Activated gamma-delta T cell treated with anti-CD3 and anti-CD28 coated beads, Interleukin-2, amount 50 U/mL, for 16 hours (primary cell): ENCODE measurements around the gene DEDD2.
A peak's percentile ranks its signal among the peaks of the same experiment; 100 is the strongest.

Experiments used
- DNase-seq: peaks from one replicate; pipeline ENCODE4 v3.0.0-alpha.2; 2020; ENCODE audit warnings: low read depth

DEDD2 gene

DNA sequence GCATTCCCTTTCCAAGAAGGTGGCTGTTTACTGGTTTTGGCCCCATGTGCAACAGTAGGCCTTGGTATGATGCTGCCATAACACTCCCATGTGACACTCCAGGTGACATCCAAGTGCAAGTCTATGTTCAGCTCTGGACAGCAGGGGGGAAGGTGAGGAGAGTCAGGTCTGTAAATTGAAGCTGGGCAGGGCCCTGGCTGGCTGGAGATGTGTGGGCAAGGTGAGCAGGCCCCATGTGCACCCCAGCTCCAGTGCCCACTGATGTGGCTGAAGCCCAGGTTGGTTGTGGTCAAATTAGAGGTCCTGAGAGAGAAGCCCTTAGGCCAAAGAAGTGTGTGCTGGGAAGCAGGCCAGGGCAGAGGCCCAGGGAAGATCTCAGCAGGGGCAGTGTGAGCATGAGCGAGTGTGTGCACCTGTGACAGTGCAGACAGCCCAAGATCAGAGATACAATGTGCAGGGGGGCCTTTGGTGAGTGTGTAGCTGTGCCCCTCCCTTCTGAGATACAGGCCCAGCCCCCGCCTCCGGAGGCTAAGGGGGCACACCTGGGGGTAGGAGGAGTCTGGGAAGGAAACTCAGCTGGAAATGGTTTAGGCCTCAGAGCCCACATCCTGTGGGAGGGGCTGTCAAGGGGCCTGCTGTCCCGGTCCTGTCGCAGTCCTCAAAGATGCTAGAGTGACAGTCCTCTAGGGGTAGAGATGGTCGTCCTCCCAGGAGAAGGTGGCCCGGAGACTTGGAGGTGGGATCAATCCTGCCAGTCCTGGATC is 18.6 kb downstream of the DEDD2 start:
- peak; percentile 65 for DNase-seq

DNA sequence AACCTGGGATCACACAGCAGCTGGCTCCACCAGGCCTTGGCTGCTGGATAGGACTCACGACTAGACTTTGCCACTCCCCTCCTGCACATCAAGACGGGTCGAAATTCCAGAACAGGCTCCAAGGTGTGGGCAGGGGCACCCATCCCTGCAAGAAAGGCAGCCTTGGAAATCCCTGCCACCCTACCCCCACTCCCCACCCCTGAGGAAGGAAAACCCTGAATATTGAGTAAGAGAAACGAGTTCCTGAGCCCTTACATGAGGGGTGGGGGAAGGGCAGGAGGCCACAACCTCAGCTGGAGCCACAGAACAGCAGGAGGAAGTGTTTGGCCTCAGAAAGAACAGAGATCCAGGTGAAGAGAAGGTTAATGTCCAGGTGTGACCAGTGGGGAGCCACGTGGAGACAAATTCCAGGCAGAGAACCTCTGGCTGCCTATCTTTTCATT is 20.1 kb downstream of the DEDD2 start:
- DNase-seq, result no peak

DNA sequence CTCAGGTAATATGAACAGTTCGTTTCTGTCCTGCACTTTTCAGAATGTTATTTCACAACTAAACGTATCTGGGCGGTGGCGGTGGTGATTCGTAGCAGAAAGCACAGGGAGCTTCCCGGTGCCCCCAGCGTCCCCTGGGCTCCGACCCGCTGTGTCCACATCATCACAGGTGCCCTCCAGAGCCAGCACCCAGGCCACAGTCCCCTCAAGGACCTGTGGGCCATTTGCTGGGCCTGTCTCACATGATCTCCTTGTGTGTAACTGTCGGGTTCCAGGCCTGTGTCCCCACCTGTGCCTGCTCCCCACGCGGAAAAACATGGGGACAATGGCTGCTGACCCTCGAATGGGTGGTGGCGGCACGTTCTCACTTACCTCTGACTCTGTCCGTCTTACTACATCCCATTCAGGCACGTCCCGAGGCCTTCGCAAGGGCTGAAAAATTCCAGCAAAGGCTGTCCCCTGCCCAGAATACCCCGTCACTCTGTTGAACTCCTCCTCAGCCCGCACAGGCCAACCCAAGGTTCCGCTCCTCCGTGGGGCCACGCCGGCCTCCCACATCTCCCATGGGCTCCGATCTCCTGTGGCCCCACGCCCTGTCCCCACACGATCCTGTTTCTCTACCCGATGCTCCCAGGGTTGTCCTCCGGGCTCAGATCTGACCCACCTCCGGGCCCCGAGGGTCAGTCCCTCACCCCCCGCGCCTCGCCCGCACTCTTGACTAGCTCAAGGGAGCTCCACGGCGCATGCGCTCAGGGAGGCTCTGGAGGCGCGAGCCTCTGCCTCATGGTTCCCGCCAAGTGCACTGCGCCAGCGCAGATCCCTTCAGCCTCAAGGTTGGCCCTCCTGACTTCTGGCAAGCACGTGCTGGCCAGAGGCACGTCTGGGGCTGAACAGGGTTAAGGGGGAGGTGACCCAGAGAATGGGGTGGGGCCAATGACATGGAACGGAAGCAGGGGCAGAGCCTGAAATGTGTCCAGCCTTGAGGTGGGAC is 21.2 kb downstream of the DEDD2 start:
- DNase-seq, result no peak

DNA sequence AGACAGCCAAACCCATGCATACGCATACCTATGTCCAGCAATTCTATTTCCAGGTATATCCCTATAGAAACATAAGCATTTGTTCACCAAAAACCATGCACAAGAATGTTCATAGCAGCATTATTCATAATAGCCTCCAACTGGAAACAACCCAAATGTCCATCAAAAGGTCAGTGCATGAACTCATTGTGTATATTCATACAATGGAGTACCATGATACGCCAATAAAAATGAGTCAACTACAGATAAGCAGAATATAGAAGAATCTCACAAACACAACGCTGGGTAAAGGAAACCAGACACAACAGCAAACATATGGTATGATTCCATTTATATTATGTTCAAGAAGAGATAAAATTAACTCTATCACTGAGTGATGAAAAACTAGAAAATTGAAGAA is 23.8 kb downstream of the DEDD2 start:
- no peak for DNase-seq

DNA sequence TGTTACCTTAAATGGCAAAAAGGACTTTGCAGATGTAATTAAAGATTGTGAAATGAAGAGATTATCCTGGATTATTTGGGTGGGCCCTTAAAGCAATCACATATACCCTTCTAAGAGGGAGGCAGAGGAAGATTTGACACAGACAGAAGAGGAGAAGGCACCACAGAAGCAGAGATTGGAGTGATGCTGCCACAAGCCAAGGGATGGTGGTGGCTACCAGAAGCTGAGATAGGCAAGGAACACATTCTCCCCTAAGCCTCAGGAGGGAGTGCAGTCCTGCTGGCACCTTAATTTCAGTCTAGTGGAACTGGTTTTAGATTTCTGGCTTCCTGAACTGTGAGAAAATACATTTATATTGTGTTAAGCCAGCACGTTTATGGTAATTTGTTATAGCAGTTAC is 24.2 kb downstream of the DEDD2 start:
- DNase-seq, result no peak

DNA sequence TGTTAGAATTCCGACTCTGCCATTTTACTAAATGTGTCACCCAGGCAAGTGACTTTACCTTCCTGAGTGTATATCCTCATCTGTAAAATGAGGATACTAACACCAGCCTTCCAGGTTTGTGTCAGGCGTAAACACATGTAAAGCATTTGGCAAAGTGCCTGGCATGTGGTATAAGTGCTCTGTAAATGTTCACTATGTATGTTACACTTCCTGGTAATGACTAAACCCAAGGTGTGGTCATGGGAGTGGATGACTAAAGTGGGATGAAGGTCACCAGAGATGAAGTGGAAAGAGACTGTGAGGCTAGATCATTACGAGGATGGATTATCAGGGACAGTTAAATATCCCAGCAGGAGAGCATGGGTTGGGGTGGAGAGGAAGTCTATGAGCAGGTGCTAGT is 25.6 kb downstream of the DEDD2 start:
- DNase-seq, result no peak

DNA sequence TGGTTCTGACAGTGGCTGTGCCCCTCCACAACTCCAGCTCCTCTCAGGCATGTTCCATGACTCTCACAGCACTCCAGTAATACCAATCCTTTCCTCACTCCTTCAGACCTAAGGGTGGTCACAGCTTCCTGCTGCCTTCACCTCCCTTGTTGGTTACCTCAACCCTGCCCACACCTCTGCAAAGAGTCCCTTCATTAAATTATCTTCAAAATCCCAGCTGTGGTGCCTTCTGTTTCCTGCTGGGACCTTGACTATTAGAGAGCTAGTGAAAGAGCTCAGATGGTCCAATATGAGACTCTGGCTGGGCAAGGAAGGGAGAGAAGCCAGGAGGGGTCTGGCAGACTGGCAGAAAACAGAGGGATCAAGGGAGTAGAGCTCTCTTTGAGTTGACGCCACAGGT is 26.1 kb downstream of the DEDD2 start:
- DNase-seq, result no peak

DNA sequence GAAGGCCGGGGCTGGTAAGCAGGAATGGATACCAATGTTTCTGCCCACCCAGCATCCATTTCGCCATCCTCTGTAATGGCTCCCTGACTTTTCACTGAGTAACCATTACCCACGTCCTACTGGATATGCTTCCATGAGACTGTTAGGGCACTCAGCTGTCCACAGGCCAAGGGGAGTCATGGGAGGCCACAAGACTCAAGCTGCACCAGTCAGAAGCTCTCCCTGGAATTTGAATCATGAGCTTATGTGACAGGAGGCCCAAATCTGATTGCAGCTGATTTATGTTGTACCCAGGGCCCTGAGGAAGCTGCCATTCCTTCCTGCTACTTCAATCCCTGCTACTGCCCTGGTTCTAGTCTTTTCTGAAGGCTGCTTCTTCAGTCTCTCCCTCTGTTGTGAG is 28.3 kb downstream of the DEDD2 start:
- DNase-seq, result no peak

DNA sequence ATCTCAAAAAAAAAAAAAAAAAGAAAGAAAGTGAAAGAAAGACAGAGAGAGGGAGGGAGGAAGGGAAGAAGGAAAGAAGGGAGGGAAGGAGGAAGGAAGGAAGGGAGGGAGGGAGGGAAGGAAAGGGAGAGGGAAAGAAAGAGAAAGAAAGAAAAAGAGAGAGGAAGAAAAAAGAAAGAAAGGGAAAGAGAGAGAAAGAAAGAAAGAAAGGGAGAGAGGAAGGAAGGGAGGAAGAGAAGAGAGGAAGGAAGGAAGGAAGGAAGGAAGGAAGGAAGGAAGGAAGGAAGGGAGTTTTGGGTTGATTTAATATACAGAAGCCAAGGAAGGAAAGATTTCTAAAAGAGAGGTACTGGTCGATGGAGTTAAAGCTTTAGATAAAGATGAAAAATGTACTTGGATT is 28.8 kb downstream of the DEDD2 start:
- DNase-seq, result no peak

DNA sequence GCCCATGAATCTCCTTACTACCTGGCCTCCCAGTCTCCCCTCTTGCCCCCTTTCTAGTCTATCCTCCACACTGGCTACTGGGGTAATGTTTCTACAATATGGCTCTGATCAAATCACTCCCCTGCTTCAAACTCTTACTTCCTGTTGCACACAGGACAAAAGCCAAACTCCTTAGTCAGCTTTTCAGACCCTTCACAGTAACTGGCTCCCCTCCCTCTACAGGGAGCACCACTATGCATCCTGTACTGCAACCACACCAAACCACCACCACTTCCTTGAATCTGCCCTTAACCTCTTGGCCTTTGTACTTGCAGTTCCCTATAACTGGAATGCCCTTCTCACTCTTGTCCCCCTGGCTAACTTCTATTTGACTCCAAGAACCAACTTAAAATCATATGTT is 32.2 kb downstream of the DEDD2 start:
- DNase-seq, result no peak

DNA sequence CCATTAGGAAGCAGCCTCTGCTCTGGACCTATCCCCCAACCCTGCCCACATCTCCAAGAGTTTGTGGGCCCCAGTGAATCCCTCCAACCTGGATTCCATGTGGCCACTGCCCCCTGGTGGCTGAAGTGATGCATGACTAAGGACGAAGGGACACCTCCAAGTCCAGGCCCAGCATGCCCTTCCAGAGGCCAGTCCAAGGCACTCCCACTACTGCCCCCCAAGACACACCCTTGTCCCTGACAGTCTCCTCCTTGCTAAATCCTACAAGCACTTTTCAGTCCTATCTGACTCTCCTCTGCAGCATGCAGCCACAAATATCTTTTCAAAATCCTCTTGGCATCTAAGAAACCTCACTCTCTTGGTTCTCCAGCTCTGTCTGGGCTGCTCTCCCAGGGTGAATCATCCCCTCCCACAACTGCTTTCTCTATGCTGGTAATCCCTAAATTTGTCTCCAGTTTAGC is 33.0 kb downstream of the DEDD2 start:
- DNase-seq, result peak; percentile 54

DNA sequence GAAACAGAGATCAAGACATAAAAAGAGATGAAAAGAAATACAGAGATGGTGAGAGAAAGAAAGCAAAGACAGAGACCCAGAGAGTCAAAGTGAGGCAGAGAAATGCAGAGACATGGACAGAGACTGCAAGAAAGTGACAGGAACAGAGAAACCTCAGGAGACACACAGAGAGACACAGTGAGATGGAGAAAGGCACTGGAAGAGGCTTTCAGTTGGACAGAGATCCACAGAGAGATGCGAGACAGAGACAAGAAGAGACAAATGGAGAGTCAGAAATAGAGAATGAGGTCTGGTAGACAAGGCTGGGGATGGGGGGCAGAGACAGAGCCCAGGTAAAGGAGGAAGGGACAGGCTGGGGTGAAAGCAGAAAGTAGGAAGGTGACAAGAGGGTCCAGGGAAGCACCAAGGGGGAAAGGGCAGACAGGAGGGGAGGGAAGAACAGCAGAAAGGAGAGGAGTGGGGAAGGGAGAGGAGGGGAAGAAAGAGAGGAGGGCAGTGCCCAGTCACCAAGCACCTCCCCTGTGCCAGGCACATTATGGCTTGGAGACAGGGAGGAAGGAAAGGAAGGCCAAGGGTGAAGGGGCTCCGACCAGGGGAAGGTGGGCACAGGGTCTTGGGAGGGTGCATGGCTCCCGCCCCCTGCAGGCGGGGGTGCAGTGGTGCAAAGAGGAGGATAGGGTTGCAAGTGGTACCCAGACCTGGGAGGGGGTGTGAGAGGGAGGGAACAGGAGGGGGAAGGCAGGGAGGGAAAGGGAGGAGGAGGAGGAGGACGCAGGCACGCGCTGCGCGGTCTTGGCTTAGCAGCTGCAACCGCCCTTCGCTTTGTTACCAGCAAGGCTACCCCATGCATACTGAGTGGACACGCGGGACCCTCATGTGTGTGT is 38.4 kb downstream of the DEDD2 start:
- DNase-seq, result no peak

DNA sequence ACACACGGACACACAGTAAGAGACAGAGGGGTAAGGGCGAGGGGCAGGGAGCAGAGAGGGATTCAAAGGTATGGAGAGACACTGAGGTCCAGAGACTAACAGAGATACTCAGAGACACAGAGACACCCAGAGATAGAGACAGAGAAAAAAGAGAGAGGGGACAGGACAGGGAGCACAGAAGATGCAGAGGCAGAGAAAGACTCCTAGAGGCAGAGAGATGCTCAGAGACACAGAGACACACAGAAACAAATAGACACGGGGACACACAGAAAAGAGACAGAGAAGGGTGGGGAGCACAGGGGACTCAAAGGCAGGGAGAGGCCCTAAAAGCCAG is 39.8 kb downstream of the DEDD2 start:
- no peak for DNase-seq

DNA sequence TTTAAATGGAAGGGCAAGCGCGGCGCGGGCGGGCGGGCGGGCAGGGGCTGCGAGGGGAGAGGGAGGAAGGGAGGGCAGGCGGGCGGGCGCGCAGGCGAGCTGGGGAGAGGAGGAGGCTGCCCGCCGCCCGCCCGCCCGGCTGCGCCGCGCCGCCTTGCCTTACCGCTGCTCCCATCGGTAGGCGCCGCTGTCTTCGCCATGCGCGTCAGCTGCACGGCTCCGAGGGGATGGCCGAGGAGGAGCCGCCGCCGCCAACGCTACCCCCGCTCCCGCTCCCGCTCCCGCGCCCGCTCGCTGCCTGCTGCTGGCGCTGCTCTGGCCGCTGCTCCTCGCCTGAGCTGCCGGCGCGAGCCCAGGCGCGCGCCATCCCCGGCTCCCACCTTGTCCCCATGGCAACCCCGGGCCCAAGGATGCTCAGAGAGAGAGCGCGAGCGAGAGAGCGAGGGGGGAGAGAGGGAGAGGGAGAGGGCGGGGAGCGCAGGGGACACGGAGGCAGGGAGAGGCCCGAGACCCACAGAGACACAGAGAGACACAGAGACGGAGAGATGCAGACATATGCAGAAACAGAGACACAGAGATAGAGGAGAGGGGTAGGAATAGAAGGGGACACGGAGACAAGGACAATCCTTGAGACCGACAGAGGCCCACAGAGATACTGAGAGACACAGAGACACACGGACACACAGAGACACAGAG is 40.3 kb downstream of the DEDD2 start:
- peak; percentile 61 for DNase-seq

DNA sequence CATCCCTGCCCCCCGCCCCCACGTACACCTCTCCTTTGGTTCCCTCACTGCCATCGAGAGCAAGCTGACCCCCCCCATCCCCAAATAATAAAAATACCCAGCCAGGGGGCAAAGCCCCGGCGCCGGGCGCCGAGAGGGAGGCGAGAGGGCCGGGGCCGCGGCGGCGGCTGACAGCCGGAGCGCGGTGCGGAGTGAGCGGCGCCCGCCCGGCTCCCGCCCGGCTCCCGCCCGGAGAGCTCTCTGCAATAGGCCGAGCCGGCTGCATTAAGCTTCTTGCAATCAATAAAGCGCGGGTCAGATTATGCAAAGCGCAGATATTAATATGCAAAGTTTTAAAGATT is 40.9 kb downstream of the DEDD2 start:
- DNase-seq, result no peak

DNA sequence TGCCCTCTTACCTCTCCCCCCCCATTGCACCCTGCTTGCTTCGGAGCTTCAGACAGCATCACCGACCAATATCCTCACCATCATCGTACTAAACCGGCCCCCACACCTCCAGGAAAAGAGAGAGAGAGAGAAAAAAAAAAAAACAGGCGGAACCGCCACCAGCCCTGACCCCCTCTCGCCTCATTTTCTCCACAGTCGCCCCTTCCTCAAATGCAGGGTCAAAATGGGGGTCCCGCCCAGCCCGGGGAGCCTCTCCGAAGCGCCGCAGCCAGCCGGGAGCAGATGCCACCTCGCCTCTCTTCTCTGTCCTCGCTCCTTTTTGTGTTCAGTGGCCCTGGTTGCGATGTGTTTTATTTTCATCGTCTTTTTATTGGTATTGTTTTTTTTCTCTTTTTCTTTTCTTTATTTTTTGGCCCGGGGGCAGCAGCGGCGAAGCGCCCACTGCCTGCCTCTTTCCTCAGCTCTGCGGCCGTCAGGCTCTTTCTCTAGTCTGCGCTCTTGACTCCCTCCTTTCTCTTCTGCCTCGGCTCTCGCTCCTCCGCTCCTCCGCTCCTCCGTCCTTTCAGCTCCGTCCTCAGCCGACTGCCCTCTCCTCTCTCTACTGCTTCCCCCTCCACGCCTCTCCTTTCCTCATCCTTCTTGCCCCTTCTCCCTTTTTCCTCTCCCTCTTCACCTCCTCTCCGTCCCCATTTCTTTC is 41.4 kb downstream of the DEDD2 start:
- DNase-seq, result no peak

DNA sequence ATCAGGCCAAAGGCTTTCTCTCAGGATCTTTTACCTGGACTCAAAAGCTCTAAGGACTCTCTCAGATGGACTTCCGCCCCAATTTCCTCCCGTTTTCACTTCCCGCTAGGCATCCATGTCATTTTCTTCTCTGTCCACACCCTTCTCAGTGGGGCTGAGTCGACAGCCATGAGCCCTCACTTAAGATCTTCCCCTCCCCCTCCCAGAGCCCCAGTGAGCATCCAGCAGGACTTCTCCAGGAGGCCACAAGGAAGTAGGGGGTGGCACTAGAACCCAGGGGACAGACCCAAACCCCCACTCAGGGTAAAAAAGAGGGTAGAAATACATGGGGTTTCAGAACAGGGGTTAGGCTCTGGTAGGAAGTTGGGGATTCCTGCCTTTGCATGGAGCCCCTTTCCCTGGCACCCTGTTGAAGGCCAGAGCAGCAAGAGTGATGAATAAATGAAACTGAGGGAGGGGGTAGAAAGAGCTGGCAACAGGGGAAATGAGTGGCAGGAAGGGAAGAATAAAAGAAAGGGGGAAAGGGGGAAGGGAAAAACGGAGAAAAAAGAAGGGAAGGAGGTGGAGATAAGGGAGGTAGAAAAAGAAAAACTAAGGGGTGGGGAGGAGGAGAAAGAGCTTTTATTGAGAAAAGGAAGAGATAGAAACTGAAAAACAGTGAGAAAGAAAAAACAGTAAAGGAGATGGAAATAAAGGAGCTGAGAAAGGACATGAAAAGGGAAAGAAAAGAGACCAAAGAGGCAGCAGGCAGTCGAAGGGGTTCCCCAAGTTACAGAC is 42.3 kb downstream of the DEDD2 start:
- DNase-seq, result no peak

DNA sequence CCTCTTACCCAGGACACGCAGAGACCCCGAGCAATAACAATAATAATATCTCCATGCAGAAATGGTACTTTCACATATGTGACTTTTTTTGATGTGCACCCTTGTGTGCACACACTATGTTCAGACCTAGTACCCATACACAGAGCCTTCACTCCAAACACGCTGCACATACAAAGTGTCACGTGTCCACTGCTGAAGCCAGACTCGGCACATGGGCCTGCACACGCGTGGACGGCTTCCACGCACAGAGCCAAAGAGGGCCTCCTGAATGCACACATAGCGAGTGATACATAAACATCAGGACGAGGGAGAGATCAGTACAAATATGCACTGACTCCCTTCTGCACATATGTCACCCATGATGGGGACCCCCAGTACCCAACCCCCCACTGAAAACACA is 43.3 kb downstream of the DEDD2 start:
- no peak for DNase-seq

DNA sequence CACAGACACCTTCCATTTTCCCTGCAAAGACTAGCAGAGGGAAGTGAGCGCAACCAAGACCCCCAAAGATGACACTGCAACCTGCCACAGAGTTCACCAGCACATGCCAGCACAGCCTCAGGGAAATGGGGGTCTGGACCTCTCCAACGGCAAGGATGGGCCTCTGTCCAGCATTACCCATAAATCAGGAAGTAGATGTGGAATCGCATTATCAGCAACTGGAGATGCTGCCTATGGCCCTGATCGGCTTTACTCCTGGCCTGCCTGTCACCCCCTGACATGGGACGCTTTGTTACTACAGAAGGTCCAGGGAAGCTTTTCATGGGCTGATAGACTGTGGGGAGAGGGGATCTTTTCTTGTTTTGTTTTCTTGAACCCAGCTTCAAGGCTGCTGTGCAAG is 43.8 kb downstream of the DEDD2 start:
- DNase-seq, result no peak

DNA sequence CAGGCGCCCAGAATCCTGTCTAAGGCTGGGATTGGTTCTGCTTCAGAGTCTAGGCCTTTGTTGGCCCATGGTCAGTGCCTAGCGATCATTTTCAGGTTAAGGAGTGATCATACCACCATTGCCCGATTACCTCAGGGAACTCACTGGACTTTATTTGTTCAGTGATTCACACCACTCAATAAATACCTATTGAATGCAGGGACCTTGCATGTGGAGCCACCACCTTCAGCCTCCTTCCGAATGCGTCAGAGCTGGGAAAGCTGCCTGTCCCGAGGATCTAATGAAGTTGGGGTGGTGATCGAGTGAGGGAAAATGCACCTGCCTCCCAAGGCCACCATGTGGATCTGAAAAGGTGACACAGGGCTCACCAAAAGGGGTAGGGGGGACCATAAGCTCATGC is 45.2 kb downstream of the DEDD2 start:
- no peak for DNase-seq
